SK-N-MC (cell line): Measurements from ENCODE around the gene TMEM140.
"Not testable (repeated sequence)": the region's sequence is repeated elsewhere in the genome, so short reads cannot be mapped to it uniquely, and the experiment has no call there.

Experiments
- DNase-seq: peaks from one replicate; pipeline ENCODE4 v3.0.0-alpha.2; 2011; ENCODE audit warnings: low read depth, low spot score
- H3K27ac ChIP-seq: fragments of 200-600 bp; sonication (generic); 2 replicates; pipeline ENCODE4 v1.5.1; 2016; ENCODE audit warnings: mixed run types
- H3K36me3 ChIP-seq: fragments of 200-600 bp; sonication (generic); 2 replicates; pipeline ENCODE4 v1.6.1; 2017; ENCODE audit warnings: antibody characterized with exemption, low read length, mixed read lengths; ENCODE audit not compliant: insufficient read depth
- H3K4me3 ChIP-seq: fragments of 200-600 bp; sonication (generic); 2 replicates; pipeline ENCODE4 v1.5.1; 2016
- H3K9ac ChIP-seq: fragments of 200-600 bp; sonication (generic); 2 replicates; pipeline ENCODE4 v1.8.0; 2017; ENCODE audit warnings: mixed run types, mixed read lengths; ENCODE audit not compliant: insufficient read length
- H3K9me3 ChIP-seq: fragments of 200-600 bp; sonication (generic); 2 replicates; pipeline ENCODE4 v1.6.1; 2017; ENCODE audit warnings: low read depth, mild to moderate bottlenecking, antibody characterized with exemption, low read length, moderate library complexity, mixed read lengths
- EZH2 ChIP-seq: fragments of 200-600 bp; sonication (generic); IDR thresholded peaks from one replicate; pipeline ENCODE4 v1.6.1; 2017; ENCODE audit warnings: antibody characterized with exemption
- FOXP2 ChIP-seq: optimal IDR thresholded peaks from 2 replicates; pipeline ENCODE3; 2011; ENCODE audit warnings: mild to moderate bottlenecking, moderate library complexity; ENCODE audit not compliant: insufficient read depth; ENCODE audit errors: extremely low read length, control extremely low read depth
- POLR2AphosphoS5 ChIP-seq: IDR thresholded peaks from 2 replicates; pipeline ENCODE4 v1.6.1; 2012; ENCODE audit warnings: mild to moderate bottlenecking, low read depth, low read length, borderline replicate concordance

Gene TMEM140

DNA sequence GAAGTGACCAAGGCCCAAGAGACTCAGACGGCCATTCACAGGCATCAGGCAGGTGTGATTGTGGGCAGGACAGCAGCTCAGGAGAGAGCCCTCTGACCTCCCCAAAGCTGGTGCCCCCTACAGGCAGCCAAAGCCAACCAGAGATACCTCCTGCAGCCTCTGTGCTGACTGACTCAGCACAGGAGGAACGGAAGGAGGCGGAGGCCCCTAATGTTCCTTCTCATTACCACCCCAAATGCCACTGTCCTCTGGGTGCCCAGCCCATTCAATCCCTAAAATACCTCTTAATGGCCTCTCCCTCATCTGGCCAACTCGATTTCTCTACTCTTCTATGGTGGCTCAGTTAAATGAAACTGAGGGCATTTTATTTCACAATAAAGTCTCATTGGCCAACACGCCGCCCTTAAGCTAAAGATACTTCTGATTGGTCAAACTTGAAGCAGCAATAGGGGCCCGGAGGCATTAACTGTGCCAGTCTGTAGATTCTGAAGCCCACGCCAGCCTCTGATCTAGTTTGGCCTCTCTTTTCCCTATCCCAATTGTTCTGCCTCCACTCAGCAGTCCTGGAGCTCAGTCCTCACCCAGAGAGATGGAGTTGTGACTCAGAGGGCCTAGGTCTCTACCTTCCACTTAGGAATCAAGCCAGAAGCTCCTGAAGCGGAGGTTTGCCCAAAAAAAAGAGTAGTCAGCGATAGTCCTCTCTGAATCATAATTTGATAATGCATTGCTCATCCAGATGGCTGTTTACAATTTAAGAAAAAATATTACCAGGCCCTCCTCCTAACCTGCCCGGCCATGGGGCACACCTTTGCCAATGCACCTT lies 21.5 kb downstream of the TMEM140 start:
- peak overlapping the region; percentile 93 for H3K4me3 ChIP-seq
- DNase-seq = no peak
- peak overlapping the region; percentile 94 for H3K27ac ChIP-seq
- peaks cover 35% of the 10 kb centered on the region for H3K36me3 ChIP-seq
- no peaks in the 10 kb centered on the region for H3K9me3 ChIP-seq
- peak overlapping the region; percentile 96 for H3K9ac ChIP-seq
- TF ChIP-seq EZH2 (no peak), FOXP2 (no peak), POLR2AphosphoS5 (no peak)

DNA sequence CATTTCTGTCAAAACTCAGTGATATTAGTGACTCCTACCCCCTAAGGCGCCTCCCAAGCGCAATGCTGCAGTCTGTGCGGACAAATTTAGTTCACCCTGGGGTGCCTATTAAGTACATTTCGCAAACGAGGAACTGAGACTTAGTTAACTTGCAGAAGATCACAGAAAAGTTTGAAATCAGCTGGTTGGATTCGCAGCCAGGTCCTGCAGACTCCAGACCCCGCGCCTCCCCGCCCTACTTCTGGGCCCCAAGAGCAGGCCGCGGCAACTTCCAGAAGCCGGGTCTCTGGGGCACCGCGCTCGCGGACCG lies 22.0 kb downstream of the TMEM140 start:
- TF ChIP-seq EZH2 (no peak), POLR2AphosphoS5 (no peak), FOXP2 (no peak)
- no peak for DNase-seq

DNA sequence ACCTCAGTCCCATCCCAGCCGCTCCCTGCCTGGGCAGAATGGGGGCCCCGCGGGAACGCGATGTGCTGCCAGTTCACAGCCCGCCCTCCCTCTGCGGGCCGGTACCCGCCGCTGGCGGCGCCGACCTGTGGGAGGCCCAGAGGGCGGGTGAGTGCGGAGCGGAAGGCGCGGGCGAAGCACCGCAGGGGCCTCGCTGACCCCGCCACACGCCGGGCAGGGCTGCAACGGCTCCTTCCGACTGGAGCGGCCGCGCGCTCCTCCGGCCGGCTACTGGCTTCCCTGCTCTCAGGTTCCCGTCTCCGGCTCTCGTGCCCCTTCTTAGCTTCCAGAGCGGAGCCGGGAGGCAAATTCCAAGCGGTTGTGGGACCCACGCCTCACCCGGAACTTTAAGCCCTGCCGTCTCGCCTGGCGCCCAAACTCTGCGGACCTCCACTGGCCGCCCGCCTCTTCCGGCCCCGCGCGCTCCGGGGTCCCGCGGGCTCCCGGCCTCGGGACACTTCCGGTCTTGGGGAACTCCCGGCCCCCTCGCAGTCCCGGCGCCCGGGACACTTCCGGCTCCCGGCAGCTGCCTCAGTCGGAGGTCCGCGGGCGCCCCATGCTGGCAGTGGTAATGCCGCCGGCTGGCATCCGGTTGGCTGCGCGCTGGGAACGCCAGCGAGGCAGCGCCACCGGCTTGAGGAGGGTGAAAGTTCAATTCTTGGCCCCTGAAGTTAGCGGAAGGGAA lies 22.6 kb downstream of the TMEM140 start, which contains the start of gene CYREN:
TSS of gene CYREN (minus strand) at position 434 of the 724 bp plus-strand sequence. CDS start 1,785 bp downstream, outside the sequence.
- no peak for TF ChIP-seq EZH2
- peak; percentile 75 for TF ChIP-seq FOXP2
- TF ChIP-seq POLR2AphosphoS5 = peak; percentile 82
- no peak for DNase-seq

More for the DNA sequence above, 22.0 kb downstream of the TMEM140 start:
- Histone ChIP-seq H3K4me3 (peak overlapping the region; percentile 93), H3K27ac (peak overlapping the region; percentile 94), H3K9me3 (no peaks in the 10 kb centered on the region), H3K9ac (peak overlapping the region; percentile 96), H3K36me3 (peaks cover 35% of the 10 kb centered on the region)

DNA sequence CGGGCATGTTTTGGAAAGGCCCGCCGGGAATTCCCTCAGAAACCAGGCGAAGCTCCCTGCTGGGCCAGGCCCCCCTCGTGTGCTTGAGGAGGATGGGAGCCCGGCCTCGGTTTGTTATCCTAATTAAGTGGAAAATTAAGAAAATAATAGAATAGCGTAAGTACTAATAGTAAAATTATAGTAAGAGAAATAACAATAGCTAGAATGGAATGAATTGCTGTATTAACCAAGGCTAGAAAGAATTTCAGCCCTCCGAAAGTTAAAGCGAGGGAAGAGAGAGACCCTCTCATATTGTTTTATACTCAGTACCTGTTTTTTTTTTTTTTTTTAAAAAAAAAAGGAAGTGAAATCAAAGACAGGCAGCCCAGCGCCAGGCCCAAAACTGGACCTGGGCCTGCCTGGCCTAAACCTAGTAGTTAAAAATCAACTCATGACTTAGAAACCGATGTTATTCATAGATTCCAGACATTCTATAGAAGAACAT lies 23.2 kb downstream of the TMEM140 start:
- not testable (repeated sequence) for DNase-seq, H3K9me3 ChIP-seq
- peak overlapping the region; percentile 94 for H3K27ac ChIP-seq
- H3K36me3 ChIP-seq = peaks cover 26% of the 10 kb centered on the region
- peak overlapping the region; percentile 93 for H3K4me3 ChIP-seq
- peak overlapping the region; percentile 96 for H3K9ac ChIP-seq

More for the DNA sequence above, 22.6 kb downstream of the TMEM140 start, which contains the start of gene CYREN:
- H3K36me3 ChIP-seq = peaks cover 32% of the 10 kb centered on the region
- peak within 1 kb of the TSS; percentile 94 for H3K27ac ChIP-seq
- H3K9ac ChIP-seq = peak within 1 kb of the TSS; percentile 96
- peak within 1 kb of the TSS; percentile 93 for H3K4me3 ChIP-seq
- H3K9me3 ChIP-seq = no peaks in the 10 kb centered on the region

DNA sequence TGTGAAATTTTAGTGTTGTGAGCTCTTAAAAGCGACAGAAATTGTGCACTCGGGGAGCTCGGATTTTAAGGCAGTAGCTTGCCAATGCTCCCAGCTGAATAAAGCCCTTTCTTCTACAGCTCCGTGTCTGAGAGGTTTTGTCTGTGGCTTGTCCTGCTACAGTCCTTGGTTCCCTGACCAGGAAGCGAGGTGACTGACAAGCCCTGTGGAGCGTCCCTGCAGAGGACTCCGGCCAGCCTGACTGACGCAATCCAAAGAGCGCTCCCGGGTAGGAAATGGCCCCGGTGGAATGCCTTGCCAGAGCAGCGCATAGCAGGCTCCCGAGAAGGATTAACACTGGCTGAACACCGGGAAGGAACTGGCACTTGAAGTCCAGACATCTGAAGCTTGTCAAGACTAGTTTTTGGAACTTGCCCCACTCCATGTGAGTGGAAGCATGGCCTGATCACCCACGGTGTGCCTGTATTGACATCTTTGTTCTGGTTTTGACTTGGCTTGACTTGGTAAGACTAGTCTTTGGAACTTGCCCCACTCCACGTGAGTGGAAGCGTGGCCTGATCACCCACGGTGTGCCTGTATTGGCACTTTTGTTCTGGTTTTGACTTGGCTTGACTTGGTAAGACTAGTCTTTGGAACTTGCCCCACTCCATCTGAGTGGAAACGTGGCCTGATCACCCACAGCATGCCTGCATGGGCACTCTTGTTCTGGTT lies 23.9 kb downstream of the TMEM140 start:
- not testable (repeated sequence) for H3K9ac ChIP-seq, H3K9me3 ChIP-seq, DNase-seq, H3K4me3 ChIP-seq
- peaks cover 21% of the 10 kb centered on the region for H3K36me3 ChIP-seq
- H3K27ac ChIP-seq = peak overlapping the region; percentile 94; the same call in 1 of the 2 replicates

DNA sequence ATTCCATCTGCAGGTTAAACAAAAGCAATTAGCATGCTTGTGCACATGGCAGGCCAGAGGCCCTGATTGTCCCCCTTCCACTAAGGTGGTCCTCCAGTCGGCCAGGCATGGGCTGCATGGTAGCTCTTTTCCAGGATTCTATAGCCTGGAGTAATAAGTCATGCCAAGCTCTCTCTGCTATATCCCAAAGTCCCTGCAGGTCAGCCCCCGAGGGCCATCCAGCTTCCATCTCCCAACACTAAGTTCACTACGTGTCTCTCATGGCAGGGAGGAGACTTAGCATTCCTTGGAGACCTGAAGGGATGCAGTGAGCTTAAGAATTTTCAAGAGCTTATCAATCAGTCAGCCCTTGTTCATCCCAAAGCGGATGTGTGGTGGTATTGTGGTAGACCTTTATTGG lies 26.0 kb downstream of the TMEM140 start:
- H3K4me3 ChIP-seq, H3K27ac ChIP-seq, DNase-seq, H3K36me3 ChIP-seq, H3K9ac ChIP-seq, H3K9me3 ChIP-seq: not testable (repeated sequence)

DNA sequence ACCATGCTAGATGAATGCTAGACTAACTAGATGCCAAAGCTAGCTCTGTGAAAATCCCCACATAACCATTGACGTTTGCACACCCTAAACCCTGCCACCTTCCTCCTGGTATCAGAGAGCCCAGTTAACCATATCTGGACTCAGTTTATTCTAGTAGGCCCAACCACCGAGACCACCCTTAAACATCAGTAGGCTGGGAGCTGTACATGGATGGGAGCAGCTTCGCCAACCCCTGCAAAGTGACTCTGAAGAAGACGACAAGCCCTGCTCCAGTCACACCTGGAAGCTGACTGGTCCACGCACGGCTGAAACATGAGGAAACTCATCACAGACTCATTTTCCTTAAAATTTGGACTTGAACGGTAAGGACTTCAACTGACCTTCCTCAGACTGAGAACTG lies 27.1 kb downstream of the TMEM140 start:
- no peak for TF ChIP-seq FOXP2
- TF ChIP-seq POLR2AphosphoS5 = no peak
- TF ChIP-seq EZH2 = no peak
- Histone ChIP-seq H3K9ac (no peak overlapping the region), H3K4me3 (no peak overlapping the region), H3K27ac (no peak overlapping the region), H3K36me3 (no peaks in the 10 kb centered on the region), H3K9me3 (no peaks in the 10 kb centered on the region)
- no peak for DNase-seq

GRCh38 chr7:135175931-135176330 lies 28.1 kb downstream of the TMEM140 start:
- Histone ChIP-seq H3K4me3 (no peak overlapping the region), H3K36me3 (0 out of 2 replicates have a peak, but pooled peaks cover under 1% of the 10 kb centered on the region), H3K9me3 (peaks cover 5% of the 10 kb centered on the region; the same call in 1 of the 2 replicates), H3K27ac (no peak overlapping the region), H3K9ac (no peak overlapping the region)
- no peak for DNase-seq
- TF ChIP-seq FOXP2 = no peak
- no peak for TF ChIP-seq EZH2
- TF ChIP-seq POLR2AphosphoS5 = no peak
